Prostate gland (tissue), 2 donors: ENCODE measurements around the gene DHX38.

Experiments
- CTCF ChIP-seq, 4 experiments: fragments of 200-600 bp in 2 of 4; fragments of 450-650 bp in 2 of 4; sonication (generic) in 2 of 4; IDR thresholded peaks; 1 replicate in 3 of 4; 2 replicates in 1 of 4; pipeline ENCODE4 v1.5.1; 2016 to 2019; ENCODE audit warnings: antibody characterized with exemption in 4 of 4, mild to moderate bottlenecking in 2 of 4, moderate library complexity in 2 of 4
- POLR2A ChIP-seq: fragments of 450-650 bp; IDR thresholded peaks from one replicate; pipeline ENCODE4 v1.6.1; 2016; ENCODE audit warnings: antibody characterized with exemption, mild to moderate bottlenecking
- POLR2AphosphoS5 ChIP-seq: sonication (generic); formaldehyde crosslinking; IDR thresholded peaks from one replicate; pipeline ENCODE4 v1.6.1; 2017; ENCODE audit warnings: antibody characterized with exemption

GRCh38 chr16:72124148-72124547 is 30.5 kb downstream of the DHX38 start:
- TF ChIP-seq CTCF (IDR thresholded peaks at IDR 0.05) = no peak
- no peak for TF ChIP-seq POLR2A
- no peak for TF ChIP-seq POLR2AphosphoS5
